ENCODE measurements around the gene HOXD8. TPM values are rescaled to one million over a fixed set of nuclear protein-coding genes. Genes with fewer than 3 reads are reported as not detected.

The HOXD8 gene
- total RNA-seq, 4 donors from 2014 or later: 7.8 to 23.5 (median 13.4) TPM

DNA sequence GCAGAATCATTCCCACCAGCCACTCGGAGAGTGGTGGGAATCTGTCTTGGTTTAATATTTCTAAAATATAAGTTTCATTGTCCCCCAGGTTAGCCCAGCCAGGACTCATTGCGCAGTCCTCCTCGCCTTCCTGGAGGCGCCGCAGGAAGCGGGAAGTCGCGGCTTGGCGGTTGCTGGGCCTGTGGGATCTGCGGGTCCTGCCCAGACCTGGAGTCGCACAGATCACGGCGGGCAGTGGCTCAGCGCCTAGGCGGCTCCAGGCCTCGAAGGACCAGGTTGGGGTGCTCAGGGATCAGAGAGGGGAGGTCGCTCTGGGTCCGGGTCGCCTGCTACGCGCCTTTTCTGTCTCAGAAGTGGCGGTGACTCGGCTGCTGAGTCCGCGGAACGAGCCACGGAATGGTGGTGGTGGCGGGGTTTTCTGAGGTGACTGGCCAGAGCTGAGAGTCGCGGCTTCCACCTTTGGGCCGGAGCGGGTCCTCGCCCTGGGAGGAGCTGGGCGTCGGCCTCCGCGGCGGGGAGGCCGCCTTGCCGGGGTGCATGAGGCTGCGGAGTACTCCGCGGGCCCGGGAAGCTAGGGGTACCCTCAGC lies 30.3 kb downstream of the HOXD8 start:
- 68% methylated on average over 20 of the region's 44 CpGs; no CpG with 5 or more reads in 1 of the 2 donors for WGBS, 2 donors (ENCODE audit: low coverage in 1 of 2)
- H3K4me3 ChIP-seq: peak overlapping the region in 3 of 4 donors; percentile 4 to 13 (median 10)
- no peak for DNase-seq
- intact Hi-C loops (cut with DNase I; ENCODE audit: low total_unique reads): no loop called here
- H3K9me3 ChIP-seq: no peaks in the 10 kb centered on the region
- in situ Hi-C loops (cut with MboI; ENCODE audit: low pct_ligation_motif_present in 1 of 4, low pct_unique_long_range_greater_than_20kb in 1 of 4, low sequenced_read_pairs in 3 of 4): no loop called here
- H3K27me3 ChIP-seq: peaks cover 96% of the 10 kb centered on the region
- peak overlapping the region in 2 of 4 donors; percentile 25 to 28 for H3K27ac ChIP-seq
- no peaks in the 10 kb centered on the region for H3K36me3 ChIP-seq
- TF ChIP-seq CTCF (IDR thresholded peaks at IDR 0.05) (no peak), EP300 (IDR thresholded peaks at IDR 0.05; ENCODE audit: low read depth) (no peak), POLR2AphosphoS5 (IDR thresholded peaks at IDR 0.05) (no peak), POLR2A (IDR thresholded peaks at IDR 0.05) (no peak)
- peaks cover 4 to 48% (median 24%) of the 10 kb centered on the region in 4 donors for H3K4me1 ChIP-seq

DNA sequence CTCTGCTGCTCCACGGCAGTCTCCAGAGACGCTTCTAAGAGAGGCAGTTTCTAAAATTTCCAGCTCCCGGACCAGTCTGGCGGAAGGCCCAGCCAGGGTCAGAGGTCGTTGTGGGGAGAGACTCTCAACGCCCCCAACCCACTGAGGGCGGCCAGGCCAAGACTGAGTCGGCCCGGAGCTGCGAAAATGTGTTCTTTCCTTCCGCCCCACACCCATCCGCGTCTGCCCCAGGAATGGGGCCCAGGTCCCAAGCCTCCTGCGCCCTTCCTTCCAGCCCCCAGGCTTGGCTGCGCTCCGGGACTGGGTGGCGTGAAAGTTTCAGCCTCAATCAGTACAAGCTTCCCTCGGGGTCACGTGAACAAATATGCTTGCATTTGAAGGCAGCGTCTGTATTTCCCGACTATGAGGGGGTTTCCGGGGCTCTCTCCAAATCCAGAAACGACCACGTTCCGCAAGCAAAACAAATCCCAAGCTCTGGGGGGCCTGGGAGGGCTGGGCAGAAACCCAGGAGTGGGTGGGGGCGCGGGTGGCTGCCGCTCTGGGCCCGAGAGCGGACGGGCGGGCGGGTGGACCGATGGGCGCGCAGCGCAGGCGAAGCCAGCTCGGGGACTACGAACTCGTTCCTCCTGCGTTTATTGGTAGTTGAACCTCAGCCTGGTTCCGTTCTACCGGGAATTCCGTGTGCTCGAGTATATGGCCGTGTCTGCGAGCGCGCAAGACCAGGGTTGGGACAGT lies 30.9 kb downstream of the HOXD8 start:
- H3K36me3 ChIP-seq: no peaks in the 10 kb centered on the region
- intact Hi-C loops (cut with DNase I; ENCODE audit: low total_unique reads): no loop called here
- TF ChIP-seq CTCF (IDR thresholded peaks at IDR 0.05): no peak
- no peak for TF ChIP-seq POLR2AphosphoS5 (IDR thresholded peaks at IDR 0.05)
- no peak for TF ChIP-seq POLR2A (IDR thresholded peaks at IDR 0.05)
- no peak for TF ChIP-seq EP300 (IDR thresholded peaks at IDR 0.05; ENCODE audit: low read depth)
- DNase-seq: no peak
- in situ Hi-C loops (cut with MboI; ENCODE audit: low pct_ligation_motif_present in 1 of 4, low pct_unique_long_range_greater_than_20kb in 1 of 4, low sequenced_read_pairs in 3 of 4): no loop called here
- H3K9me3 ChIP-seq: no peaks in the 10 kb centered on the region
- H3K4me3 ChIP-seq: peak overlapping the region in 3 of 4 donors; percentile 4 to 13 (median 10)
- H3K4me1 ChIP-seq: peaks cover 4 to 55% (median 27%) of the 10 kb centered on the region in 4 donors
- H3K27ac ChIP-seq: peak overlapping the region in 2 of 4 donors; percentile 25 to 28
- H3K27me3 ChIP-seq: peaks cover 96% of the 10 kb centered on the region
- WGBS, 2 donors (ENCODE audit: low coverage in 1 of 2): 51% methylated on average over 49 of the region's 50 CpGs; no CpG with 5 or more reads in 1 of the 2 donors

GRCh38 chr2:176160986-176161824 lies 31.7 kb downstream of the HOXD8 start:
- Histone ChIP-seq H3K4me3 (peak overlapping the region in 1 of 4 donors; percentile 10), H3K27me3 (peaks cover 98% of the 10 kb centered on the region), H3K4me1 (peaks cover 4 to 55% (median 27%) of the 10 kb centered on the region in 4 donors), H3K9me3 (no peaks in the 10 kb centered on the region), H3K27ac (no peak overlapping the region), H3K36me3 (no peaks in the 10 kb centered on the region)
- 44 to 50% methylated on average over 7 to 22 of the region's 22 CpGs for WGBS, 2 donors (ENCODE audit: low coverage in 1 of 2)
- no peak for TF ChIP-seq CTCF (IDR thresholded peaks at IDR 0.05)
- no peak for TF ChIP-seq POLR2A (IDR thresholded peaks at IDR 0.05)
- no peak for TF ChIP-seq EP300 (IDR thresholded peaks at IDR 0.05; ENCODE audit: low read depth)
- TF ChIP-seq POLR2AphosphoS5 (IDR thresholded peaks at IDR 0.05): no peak
- intact Hi-C loops (cut with DNase I; ENCODE audit: low total_unique reads) (no loop called here), in situ Hi-C loops (cut with MboI; ENCODE audit: low pct_ligation_motif_present in 1 of 4, low pct_unique_long_range_greater_than_20kb in 1 of 4, low sequenced_read_pairs in 3 of 4) (no loop called here)
- DNase-seq: no peak
